Uterus (tissue), 2 donors: ENCODE results near the gene IFIT3.

Source experiments
- CTCF ChIP-seq, 4 experiments: fragments of 200-600 bp in 2 of 4; fragments of 450-650 bp in 2 of 4; sonication (generic) in 2 of 4; IDR thresholded peaks; one replicate each; pipeline ENCODE4 v1.5.1; 2016 to 2019; ENCODE audit warnings: antibody characterized with exemption in 4 of 4, mild to moderate bottlenecking in 2 of 4, moderate library complexity in 1 of 4
- POLR2A ChIP-seq, 2 donors: fragments of 450-650 bp; IDR thresholded peaks; one replicate each; pipeline ENCODE4 v1.6.1; 2016; ENCODE audit warnings: antibody characterized with exemption in 2 of 2, mild to moderate bottlenecking in 1 of 2, moderate library complexity in 1 of 2

GRCh38 chr10:89310056-89310893, 17.5 kb upstream of the IFIT3 start:
- TF ChIP-seq CTCF (IDR thresholded peaks at IDR 0.05), result no peak
- no peak for TF ChIP-seq POLR2A (IDR thresholded peaks at IDR 0.05)
